DMS 273 treated with DMSO at 0.1 percent for 48 hours (cell line): ENCODE data around the gene CXCL12.

Experiments used
- DNase-seq: peaks from one replicate; lab custom pipeline; 2025; lab: John Stamatoyannopoulos, UW

Gene CXCL12

DNA sequence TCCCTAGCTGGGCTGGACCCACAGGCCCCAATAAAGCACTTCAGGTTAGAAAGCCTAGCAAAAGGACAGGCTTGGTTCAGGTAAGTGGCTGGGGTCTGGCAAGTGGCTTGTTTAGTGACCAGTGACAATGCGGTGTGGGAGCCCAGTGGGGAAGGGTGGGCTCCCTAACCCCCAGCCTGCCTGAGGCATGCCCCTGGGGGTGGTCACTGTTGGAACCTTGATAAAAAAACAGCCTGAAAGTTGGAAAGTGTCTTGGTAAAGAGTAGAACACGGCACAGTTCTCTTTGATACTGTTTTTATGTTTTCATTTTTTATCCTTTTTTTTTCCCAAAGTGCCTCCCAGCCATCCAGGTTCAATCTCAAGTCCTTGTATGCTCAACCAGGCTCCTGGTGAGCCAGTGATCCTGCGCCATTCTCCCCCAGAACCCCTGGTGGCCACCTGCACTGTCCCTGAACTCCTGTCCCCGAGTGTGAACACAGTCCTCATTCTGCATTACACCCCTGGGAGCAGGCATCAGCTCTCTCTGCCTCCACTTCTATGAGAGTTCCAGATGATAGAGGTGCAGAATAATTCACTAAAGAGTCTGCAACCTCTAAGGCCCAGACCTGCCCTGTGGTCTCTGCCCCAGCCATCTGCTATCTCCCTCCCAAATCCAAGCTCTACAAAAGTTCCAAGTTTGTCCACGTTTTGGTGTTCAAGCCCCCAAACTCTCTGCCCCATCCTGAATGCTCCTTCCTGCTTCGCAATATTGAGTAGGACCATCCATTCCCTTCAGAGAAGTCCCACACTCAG lies 15.0 kb upstream of the CXCL12 start:
- no peak for DNase-seq

DNA sequence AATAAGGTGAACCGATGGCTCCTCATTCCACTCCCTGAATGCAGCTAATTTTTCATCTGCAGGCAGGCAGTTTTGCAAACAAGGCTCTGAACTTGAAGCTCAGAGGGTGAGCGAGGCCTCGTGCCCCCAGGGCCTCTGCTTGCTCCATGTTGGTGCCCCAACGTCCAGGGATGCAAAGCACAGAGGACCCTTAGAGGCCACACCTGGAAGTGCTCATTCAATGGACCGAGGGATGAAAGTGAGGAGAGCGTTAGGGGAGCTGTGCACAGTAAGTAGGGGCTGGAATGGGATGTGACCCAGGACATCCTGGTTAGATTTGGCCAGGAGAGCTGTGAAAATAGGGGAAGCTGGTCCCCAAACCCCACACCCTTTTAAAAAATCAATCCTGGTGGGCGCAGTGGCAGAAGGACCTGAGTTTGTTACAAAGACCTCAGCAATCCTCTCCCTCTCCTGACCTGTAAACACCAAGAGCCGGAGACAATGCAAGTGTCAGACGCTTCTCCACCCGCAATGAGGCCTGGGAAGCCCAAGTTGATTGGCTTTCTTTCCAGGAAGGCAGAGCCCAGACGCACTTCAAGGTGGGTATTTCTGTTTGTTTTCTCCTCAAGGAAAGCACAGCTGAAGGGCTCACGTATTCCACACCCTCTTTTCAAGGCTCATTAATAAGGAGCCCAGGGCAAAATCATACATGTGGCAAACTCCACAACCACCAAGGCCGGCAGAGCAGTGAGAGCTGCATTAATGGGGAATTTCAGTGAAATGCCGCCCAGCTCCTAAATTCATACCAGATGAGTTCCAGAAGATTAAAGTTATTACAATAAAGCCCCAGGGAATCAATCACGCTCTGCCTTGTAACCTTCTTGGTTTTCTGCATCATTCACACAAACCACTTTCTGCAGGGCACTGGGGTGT lies 14.1 kb upstream of the CXCL12 start:
- DNase-seq, result no peak

DNA sequence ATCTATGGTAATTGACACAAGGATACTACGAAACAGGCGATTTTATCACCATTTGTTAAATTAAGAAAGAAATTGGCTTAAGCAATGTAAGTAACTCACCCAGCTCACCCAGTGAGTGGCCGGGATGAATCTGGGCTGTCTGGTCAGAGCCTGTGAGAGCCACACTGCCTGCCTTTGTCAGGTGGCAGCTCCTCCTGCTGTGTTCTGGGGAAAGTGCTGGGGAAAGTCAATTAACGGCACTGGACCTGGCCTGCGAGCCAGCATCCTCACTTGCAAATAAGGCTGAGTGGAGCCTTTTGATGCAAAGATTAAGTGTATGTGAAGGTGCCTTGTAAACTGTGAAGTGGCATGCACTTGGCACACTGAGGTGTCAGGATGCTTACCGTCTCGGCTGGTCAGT lies 13.4 kb upstream of the CXCL12 start:
- DNase-seq, result no peak

DNA sequence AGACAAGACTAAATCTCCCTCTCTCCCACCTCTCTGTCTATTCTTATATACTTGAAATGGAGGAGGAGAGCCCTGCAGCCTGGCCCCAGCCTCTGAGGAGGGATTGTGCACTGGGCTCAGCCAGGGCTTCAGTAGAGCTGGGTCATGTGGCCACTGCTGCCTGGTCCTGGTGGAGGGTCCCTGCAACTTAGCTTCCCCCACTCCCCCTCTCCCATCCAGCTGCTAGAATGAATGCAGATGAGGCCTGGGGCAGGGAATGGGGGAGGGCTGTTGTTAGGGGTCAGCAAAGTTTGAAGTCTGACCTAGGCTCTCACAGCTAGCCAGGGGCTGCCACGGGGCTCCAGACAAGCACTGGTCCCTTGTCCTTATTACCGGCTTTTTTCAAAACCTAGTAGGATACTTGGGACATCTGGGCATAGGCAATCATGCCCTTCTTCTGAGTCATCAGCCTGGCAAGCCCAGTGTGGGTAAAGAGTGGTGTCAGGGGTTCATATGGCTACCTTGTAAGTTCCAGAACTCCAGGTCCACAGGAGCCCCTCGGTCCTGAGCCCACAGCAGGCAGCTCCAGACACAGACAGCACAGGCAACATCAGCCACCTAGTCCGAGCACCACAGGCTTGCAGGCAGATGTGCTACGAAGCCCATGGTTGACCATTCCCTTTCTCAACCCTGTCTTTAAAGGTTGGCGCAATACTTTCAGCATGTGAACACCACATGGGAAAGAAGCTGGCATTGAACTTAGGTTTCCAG lies 12.8 kb upstream of the CXCL12 start:
- no peak for DNase-seq

DNA sequence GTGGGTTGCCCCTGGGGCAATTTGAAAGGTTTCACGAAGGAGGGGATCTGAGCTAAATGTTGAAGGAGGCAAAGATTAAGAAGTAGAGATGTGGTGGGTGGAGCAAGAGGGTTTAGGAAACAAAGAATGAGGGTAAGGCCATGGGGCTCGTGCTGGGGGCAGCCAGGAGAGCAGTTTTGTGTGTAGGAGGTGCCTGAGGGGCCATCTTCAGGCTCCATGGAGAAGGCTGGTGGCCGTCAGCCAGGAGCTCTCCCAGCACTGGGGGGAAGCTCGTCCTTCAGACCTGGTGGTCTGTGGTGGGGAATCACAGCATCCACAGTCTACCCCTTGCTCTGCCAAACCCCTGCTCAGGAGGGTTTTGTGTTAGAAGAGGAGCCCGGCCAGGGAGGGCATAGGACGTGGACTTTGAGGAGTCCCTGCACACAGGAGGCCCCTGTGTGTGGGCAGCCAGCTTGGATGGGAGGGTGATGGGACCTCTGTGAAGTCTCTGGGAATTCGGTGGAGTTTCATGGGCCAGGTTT lies 11.8 kb upstream of the CXCL12 start:
- DNase-seq, result no peak

DNA sequence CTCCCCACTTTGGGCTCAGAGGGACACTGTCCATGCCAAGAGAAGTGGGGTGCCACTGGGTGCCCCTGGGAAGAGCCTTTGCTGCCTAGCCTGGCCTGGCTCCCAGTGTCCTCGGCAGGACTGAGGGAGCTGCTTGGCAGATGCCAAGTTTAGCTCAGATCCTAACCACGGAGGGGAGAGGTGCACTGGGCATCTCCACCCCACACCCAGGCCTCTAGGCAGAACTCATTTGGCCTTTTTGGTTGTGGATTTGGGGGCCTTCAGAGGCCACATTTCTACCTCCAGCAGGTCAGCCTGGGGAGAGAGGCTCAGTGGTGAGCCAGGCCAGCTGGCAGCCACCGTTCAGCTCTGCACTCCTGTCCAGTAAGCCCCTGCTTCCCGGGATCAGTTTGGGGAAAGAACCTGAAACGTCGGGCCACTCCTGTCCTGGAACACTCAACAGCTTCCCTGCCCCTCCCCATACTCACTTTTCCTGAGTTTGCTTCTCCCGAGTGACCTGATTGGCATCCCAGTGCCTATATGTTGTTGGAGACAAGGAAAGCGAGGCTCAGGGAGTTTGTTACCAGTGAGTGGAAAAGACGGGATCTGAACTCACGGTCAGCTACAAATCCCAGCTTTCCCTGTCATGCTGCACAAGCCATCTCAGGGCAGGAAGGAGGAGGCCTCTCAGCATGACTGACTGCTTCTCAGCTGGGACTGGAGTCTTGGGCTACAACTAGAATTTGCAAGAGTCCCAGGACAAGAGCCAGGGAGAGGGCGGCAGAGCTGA lies 11.2 kb upstream of the CXCL12 start:
- DNase-seq, result no peak

DNA sequence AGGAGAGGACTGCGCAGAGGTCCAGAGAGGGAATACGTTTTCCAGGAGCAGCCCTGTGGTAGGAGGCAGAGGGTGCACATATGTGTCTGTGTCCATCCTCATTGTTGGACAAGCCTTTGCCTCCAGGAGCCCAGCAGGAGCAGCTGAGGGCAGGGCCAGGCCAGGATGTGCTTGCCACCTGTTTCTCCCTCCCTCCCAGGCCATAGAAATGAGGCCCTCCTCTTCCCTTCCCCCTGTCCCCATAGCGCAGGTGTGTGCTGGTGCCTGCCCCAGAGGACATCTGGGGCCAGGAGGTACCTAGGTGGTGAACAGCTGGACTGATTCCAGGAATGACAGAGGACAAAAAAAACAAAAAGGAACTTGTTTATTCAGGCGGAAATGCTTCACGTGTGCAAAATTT lies 10.5 kb upstream of the CXCL12 start:
- no peak for DNase-seq

DNA sequence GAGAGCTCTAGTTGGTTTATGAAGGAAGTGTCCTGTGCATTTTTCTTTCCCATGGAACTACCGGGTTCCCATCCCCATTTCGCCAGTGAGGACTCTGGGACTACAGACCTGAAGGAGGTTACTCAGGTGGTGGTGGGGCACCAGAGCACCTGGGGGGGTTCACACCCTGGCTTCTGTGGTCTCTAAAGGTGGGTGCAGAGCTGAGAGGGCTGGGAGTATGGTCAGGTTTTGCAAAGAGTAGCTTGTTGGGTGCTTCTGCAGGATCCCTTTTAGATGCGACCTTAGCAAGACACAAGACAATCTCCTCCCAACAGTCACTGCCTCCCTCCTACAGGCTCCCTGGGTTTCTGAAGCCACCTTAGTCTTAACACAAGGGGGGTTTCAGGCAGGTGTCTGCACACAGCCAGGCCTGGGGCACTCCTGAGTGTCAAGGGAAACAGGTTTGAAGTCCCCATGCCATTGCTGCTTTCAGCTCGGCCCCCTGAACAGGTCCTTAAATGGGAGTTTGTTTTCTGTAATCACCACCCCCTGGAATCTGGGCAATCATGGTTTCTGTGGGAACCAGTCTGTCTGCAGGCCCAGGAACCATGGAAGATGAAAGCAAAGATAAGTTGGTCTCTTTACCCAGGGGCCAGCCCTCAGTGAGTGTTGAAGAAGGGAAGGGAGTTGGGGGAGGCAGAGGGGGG lies 9.9 kb upstream of the CXCL12 start:
- peak; percentile 2 for DNase-seq

DNA sequence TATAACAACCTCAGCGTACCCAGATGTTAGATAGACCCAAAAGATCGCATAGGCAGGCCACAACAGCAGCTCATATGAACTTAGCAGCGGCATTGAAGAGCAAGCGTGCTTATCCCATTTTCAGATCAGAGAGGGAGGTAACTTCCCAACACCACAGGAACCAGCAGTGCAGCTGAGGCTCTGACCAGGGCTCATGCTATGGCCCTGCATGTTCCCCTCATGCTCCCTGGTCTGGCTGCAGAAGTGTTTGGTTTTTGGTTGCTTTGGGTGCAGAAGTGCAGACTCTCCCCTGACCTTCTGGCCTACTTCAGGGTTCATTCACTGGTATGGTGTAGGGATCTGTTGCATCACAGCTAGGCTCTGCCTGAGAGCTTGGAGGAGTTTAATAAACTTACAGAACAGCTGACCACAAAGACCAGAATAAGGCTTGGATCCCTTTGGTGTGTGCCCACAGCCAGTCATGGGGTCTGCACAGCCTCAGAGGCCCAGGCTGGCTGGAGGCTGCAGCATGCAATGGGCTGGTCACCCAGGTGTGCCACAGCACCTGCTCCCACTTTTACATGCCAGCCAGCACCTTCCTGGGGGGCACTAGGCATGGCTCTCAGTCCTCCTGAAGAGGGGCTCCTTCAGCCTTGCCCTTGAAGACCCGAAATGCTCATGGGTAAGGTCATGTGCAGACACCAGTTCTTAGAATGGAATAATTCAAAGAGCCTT lies 9.1 kb upstream of the CXCL12 start:
- no peak for DNase-seq

DNA sequence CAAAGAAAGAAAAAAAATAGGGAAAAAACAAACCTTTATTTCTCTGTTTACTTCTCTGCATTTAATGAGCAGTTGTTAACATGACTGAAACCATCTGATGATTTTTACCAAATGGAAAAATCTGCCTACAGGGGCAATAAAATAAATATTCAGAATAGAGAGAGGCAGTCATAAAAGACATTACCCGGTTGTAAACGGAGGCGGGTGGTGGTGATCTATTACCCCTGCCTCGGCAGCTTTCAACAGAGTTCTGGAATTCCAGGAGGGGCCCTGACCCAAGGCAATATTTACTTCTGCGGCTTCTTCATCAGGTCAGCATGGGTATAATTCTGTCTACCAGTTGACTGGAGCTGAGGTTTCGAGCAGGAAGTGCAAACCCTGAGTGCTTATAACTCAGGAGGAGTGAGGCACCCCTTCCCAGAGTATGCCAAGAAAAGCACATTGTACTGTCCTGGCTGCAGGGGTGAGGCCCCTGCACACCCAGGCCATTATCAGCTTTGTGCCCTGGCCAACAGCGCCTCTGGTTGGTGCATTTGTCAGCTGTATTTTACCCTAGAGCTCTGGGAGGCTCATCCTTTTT lies 8.2 kb upstream of the CXCL12 start:
- no peak for DNase-seq

DNA sequence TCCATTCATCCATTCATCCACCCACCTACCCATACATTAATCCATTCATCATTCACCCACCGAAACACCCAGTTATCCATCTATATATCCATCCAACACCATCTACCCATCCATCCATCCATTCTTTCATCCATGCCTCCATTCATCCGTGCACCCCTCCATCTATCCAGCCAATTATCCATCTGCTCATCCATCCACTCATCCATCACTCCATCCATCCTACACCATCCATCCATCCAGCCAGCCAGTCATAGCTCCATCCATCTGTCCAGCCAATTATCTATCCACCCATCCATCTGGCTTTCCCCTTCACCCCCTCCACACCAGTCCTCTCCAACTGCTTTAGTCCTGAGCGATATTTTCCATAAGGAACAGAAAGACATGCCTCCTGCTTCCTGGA lies 7.5 kb upstream of the CXCL12 start:
- DNase-seq, result no peak

DNA sequence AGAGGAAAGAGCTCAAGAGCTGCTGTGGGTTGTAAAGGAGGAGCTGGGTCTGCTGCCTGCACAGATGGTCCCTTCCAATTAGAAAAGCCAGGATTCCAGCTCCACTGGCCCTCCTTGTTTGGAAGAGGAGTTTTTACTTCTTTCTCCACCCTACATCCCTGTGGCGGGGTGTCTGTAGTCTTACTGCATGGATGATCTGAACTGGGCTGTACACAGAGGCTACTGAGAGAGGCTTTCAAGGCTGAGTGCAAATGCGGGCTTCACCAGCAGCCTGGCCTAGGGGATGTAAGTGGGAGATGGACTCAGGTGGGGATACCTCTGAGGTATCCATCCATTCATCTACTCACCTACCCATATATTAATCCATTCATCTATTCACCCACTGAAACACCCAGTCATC lies 7.1 kb upstream of the CXCL12 start:
- DNase-seq, result no peak

DNA sequence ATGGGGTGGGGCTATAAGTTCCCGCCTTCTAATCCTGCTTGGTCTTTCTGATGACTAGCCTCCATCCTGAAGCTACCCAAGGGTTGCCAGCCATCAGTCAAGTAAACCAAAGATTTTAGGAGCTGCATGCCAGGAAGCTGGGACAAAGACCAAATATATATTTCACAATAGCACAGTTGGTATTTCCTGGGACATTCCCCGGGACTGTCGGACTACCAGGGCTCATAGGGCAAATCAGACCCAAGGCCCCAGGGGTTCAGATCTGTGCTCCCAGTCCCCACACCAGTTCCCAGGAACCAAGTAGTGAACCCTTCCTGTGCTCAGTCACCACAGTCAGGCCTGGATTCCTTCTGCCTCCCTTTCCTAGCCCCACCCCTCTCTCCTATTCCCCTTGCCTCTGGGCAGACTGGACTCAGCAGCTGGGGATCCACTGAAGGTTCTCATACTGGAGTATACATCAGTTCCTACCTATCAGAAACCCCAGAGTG lies 5.7 kb upstream of the CXCL12 start:
- DNase-seq, result no peak

DNA sequence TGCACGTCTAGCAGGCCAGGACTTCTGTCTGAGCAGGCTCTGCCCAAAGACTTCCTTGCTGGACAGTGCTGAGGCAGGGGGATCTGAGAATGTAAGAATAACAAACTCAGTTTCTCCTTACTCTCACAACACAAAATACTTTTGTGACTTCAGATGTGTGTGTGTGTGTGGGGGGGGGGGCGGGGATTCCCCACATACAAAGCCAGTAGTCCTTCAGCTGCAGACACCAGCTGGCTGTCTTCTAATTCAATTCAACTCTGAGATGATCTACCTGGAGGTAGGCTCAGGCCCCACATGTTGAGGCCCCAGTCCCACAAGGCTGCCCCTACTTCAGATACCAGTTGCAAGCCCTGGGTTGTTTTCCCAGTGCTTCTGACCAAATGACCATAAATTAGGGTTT lies 4.7 kb upstream of the CXCL12 start:
- DNase-seq, result no peak

DNA sequence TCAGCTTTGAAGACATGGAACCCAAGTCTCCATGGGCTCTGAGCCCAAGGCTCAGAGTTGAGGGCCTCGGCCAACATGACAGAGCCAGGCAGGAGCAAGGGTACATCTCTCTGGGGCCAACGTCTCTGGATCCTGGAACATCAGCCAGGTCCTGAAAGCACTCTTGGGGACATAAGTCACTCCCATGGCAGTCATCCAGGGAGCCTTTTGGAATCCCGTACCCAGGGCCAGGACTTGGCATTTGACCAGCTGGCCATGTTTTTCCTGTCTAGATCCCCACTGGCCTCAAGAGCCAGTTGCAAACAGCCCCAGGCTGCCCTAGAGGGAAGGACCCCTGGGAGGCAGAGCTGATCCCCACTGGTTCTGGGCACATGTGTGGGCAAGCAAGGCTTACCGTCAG lies 4.3 kb upstream of the CXCL12 start:
- no peak for DNase-seq

DNA sequence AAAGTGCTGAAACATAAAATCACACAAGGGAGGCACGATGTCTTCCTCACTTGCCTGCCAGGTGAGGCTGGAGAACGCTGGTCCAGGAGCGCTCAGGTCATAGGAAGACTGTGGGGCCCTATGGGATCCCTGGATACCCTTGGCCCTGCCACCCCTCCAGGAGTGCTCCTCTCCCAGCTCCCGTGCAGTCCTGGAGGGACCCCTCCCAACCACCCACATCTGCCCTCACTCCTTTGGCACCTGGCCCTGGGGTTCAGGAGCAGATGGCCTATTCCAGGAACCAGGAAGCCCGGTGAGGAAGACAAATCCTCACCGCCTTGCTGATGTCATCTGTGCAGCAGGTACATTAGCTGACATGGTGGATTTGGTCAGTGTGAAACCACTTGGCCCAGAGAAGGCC lies 3.7 kb upstream of the CXCL12 start:
- no peak for DNase-seq

DNA sequence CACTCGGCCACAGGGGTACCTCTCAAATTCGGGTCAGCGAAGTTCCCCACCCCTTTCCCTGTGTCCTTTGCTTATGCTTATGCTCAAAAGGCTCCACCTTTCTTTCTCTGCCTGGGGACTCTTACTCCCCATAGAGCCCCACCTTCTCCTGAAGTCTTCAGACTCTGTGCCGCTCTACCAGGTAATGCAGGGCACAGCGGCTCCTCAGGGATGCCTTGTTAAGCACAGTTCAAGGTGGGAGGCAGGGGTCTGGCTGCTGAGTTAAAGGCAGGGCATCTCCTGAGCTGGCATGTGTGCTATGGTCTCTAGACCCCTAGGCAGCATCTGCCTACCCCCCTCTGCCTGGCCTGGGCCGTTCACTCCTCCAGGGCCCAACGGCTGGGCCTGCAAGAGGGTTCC lies 3.0 kb upstream of the CXCL12 start:
- no peak for DNase-seq

DNA sequence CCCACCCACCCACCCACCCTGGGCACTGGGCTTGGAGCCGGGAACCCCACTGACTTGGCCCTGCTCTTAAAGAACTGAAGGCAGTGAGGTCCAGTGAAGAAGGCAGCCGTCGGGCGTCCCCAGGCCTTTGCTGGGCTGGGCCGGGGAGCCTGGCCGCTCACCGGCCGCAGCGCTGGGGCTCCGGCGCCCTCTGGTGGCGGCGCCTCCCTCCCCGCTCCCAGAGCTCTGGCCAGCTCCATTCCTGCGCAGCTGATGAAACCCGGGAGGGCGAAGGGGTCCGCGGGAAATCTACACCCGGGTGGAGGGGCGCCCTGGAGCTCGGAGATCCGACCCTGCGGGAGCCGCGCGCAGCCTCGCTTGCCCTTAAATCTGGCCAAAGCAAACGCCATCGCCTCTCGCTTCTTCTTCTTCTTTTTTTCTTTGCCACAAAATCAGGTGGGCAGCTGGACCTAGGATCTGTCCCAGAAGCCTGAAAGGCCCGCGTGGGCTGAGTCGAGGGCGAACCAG lies 1.7 kb upstream of the CXCL12 start:
- peak; percentile 6 for DNase-seq

DNA sequence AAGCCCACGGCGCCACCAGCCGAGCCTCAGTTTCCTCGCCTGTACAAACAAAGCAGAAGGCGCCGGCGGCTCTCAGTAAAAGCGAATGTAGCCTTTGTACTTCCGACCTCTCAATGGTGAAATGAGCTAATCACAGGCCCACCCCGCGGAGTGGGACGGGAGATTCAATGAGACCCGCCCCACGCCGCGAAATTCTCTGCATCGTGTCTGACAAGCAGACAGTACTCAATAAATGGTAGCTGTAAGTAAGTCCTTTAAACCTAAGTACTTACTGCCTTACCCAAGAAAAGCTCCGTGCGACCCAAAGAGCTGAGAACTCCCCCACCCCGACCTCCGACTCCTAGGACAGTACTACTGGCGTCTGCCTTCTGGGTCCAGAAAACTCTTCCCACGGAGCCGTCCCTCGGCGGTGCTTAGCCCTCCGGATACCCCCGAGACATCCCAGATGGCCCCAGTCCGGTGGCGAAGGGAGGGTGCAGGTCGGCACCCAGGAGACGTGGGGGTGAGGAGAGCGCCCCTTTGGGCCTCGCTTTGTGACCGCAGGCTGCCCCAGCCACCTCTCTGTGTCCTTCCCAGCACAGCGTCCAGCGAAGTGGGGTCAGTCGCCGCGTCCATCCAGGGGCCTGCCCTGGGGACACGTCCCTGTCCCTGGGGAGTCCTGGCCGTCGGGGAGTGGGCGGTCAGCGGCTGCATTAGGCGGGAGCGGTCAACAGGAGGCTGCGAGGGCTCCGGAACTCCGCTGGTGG lies 972 bp upstream of the CXCL12 start:
- no peak for DNase-seq
